ENCODE data around the gene AKAP6. TPM values are rescaled to one million over a fixed set of nuclear protein-coding genes. Genes with fewer than 3 reads are reported as not detected.

Gene AKAP6
- total and polyA plus RNA-seq, 10 of the 15 experiments (the other 5 are each of a cell fraction or from before 2014, with no cell fraction given): 0.35 to 5.9 (median 2.2) TPM

GRCh38 chr14:32296366-32296765, 32.7 kb upstream of the AKAP6 start (continued):
- TF ChIP-seq ZBTB4 (CRISPR knock-in tag; IDR thresholded peaks at IDR 0.05): no peak

- no peak overlapping the region for H3K9ac ChIP-seq (ENCODE audit: control insufficient read depth, insufficient read depth, low read length)
- DNase-seq (ENCODE audit: low read depth, low spot score) (no peak), FAIRE-seq (no peak), ATAC-seq (no peak)
- H3K9me3 ChIP-seq (replicated peaks; ENCODE audit: control insufficient read depth, insufficient read depth, low read length): no peaks in the 10 kb centered on the region
- SMC1A ChIA-PET (ENCODE audit: uncharacterized antibody, unreplicated experiment): no interaction called here
- H3K27ac ChIP-seq (ENCODE audit: control insufficient read depth, insufficient read depth): no peak overlapping the region
- BruUV-seq (replicated peaks): no TSS peak
- H3K27me3 ChIP-seq (replicated peaks in 1 of 2; ENCODE audit: control insufficient read depth in 2 of 2, insufficient read depth in 2 of 2, low read length in 1 of 2): no peaks in the 10 kb centered on the region
- POLR2A ChIA-PET: no interaction called here
- no peak overlapping the region for H2AFZ ChIP-seq (ENCODE audit: control insufficient read depth, low read depth, low read length)
- TF ChIP-seq HDAC2 (IDR thresholded peaks at IDR 0.05) (no peak), NFIC (IDR thresholded peaks at IDR 0.05; ENCODE audit: low read depth, low read length) (no peak), PBX3 (IDR thresholded peaks at IDR 0.05; ENCODE audit: insufficient replicate concordance, low read depth, low read length) (no peak), CBX5 (IDR thresholded peaks at IDR 0.05; ENCODE audit: low read depth) (no peak), RFX5 (IDR thresholded peaks at IDR 0.05; ENCODE audit: low read depth, low read length) (no peak), USF1 (IDR thresholded peaks at IDR 0.05; ENCODE audit: borderline replicate concordance, extremely low read length, insufficient read depth, low read depth, low read length) (no peak), RUNX3 (IDR thresholded peaks at IDR 0.05; ENCODE audit: low read length) (no peak), POU2F2 (IDR thresholded peaks at IDR 0.05; ENCODE audit: borderline replicate concordance, low read depth, low read length) (no peak), ZNF622 (IDR thresholded peaks at IDR 0.05) (no peak), POLR2A (IDR thresholded peaks at IDR 0.05; ENCODE audit: low read depth, low read length) (no peak), FOXK2 (IDR thresholded peaks at IDR 0.05) (no peak), NR2C2 (IDR thresholded peaks at IDR 0.05; ENCODE audit: borderline replicate concordance, control insufficient read depth, insufficient read length, low read depth) (no peak), CREM (IDR thresholded peaks at IDR 0.05; ENCODE audit: low read depth) (no peak), IRF5 (IDR thresholded peaks at IDR 0.05; ENCODE audit: borderline replicate concordance) (no peak), RCOR1 (conservative IDR thresholded peaks at IDR 0.05; ENCODE audit: low read depth, low read length) (no peak), CHD4 (IDR thresholded peaks at IDR 0.05) (no peak)
- H3K36me3 ChIP-seq (ENCODE audit: control insufficient read depth in 2 of 2, insufficient read depth in 2 of 2, low read length in 1 of 2): no peaks in the 10 kb centered on the region
- no peaks in the 10 kb centered on the region for H3K4me1 ChIP-seq (ENCODE audit: control insufficient read depth, insufficient read depth, low read length)
- CTCF ChIA-PET: no interaction called here
- no peak overlapping the region for H3K4me2 ChIP-seq (ENCODE audit: control insufficient read depth, insufficient read depth)
- no peak overlapping the region for H3K4me3 ChIP-seq
- H3K79me2 ChIP-seq (ENCODE audit: control insufficient read depth, insufficient read depth, low read length): no peaks in the 10 kb centered on the region
- H4K20me1 ChIP-seq (ENCODE audit: control insufficient read depth, insufficient read depth): no peaks in the 10 kb centered on the region
- RAD21 ChIA-PET (ENCODE audit: unreplicated experiment): no interaction called here
- in situ Hi-C loops (cut with MboI) (no loop called here), intact Hi-C loops (cut with micrococcal nuclease; ENCODE audit: unreplicated experiment) (no loop called here)
- 48% methylated on average over 3 of the region's 3 CpGs for whole genome bisulfite sequencing (ENCODE audit: insufficient coverage, insufficient replicate concordance, low lambda C conversion rate, missing lambda C conversion rate)
These were observed 30.8 kb upstream of the AKAP6 start for GRCh38 chr14:32298346-32298745.
